GM21390 (cell line): ENCODE results near the gene PKDCC.
A peak's percentile ranks its signal among the peaks of the same experiment; 100 is the strongest.

Experiments used
- ATAC-seq: cut with Tn5 transposase; IDR thresholded peaks from one replicate; pipeline ENCODE4 v1.9.1; 2021; ENCODE audit not compliant: unreplicated experiment

Gene PKDCC

DNA sequence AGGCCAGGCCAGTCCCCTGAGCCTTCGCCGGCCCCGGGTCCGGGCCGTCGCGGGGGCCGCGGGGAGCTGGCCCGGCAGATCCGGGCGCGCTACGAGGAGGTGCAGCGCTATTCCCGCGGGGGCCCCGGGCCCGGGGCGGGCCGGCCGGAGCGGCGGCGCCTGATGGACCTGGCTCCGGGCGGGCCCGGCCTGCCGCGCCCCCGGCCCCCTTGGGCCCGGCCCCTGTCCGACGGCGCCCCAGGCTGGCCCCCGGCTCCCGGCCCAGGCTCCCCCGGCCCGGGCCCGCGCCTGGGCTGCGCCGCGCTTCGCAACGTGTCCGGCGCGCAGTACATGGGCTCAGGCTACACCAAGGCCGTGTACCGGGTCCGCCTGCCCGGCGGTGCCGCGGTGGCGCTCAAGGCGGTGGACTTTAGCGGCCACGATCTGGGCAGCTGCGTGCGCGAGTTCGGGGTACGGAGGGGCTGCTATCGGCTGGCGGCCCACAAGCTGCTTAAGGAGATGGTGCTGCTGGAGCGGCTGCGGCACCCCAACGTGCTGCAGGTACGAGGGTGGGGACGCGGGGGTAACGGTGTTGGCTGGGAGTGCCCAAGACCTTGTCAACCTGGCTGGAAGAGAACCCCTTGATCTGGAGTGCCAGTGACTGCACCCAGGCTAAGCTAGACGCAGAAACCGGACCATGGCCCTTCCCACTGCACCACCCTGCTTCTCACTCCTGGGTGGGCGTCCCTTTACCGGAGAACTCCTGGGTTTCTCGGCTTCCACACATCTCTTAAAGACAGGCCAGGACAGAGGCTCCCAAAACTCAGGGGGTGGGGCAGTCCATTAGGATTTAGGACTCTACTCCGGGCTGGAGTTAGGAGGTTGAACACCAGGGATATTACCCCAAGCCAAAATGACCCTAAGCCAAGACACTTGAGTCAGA is 739 bp downstream of the PKDCC start:
- ATAC-seq = peak; percentile 22

GRCh38 chr2:42049221-42050009 is 1.6 kb downstream of the PKDCC start:
- ATAC-seq = no peak

DNA sequence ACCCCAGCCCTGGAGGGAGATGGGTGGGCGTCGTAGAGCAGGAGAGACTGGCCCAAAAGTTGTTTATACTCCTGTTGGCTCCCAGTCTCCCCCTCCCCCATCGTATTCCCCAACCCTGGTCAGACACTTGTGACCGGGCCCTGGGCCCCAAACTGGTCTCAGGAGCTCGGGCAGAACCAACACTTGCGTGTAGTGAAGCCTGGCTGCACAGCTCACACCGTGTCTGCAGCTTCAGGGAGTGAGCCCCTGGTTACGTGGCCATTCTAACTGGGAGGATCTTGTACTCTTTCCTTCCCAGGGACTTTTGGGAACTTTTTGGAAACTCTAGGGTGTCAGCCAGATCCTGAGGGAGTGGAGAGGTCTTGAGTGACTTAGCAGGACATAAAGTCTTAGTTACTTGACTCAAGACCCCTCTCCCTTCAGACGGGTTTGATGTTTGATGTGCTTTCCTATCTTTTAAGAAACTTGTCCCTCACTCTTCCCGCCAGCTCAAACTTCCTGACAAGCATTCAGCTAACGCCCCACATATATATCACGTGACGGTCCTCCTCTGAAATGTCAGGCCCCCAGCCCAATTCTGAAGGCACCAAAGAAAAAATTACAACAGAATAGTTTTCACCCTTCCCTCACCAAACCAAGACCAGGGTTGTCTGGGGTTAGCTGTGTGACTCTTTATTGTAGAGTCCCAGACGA is 2.3 kb downstream of the PKDCC start:
- ATAC-seq = no peak

- no peak for ATAC-seq
Measured at GRCh38 chr2:42050703-42051542, 3.1 kb downstream of the PKDCC start.

DNA sequence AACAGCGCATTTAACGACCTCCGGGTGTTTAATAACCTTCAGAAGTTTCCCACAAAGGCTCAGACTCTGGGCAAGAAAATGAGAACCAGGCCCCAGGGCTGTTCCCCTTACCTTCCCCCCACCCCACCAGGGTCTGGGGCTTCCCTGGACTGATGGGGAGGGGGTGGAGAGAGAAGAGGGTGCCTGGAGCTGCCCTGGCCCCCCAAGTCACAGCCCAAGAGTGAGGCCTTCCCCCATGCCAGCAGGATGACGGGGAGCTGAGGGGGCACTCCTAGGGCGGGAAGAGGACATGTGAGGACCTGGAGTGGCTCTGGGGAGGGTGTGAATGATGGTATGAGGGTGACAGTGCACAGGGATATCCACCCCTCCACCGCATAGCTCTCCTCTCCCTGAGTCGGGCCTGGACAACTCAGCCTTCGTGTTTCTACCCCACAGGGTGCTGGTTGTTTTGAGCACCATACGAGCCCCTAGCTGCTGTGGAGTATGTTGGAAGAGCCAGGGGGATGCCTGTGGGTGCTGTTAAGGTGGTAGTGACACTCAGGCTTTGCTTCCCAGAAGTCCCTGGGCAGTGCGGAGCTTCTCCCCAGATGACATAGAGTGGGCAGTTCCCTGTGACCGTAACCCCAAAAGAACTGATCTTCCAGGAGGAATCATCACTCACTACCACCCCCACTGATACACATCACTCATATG is 3.9 kb downstream of the PKDCC start:
- ATAC-seq = no peak

DNA sequence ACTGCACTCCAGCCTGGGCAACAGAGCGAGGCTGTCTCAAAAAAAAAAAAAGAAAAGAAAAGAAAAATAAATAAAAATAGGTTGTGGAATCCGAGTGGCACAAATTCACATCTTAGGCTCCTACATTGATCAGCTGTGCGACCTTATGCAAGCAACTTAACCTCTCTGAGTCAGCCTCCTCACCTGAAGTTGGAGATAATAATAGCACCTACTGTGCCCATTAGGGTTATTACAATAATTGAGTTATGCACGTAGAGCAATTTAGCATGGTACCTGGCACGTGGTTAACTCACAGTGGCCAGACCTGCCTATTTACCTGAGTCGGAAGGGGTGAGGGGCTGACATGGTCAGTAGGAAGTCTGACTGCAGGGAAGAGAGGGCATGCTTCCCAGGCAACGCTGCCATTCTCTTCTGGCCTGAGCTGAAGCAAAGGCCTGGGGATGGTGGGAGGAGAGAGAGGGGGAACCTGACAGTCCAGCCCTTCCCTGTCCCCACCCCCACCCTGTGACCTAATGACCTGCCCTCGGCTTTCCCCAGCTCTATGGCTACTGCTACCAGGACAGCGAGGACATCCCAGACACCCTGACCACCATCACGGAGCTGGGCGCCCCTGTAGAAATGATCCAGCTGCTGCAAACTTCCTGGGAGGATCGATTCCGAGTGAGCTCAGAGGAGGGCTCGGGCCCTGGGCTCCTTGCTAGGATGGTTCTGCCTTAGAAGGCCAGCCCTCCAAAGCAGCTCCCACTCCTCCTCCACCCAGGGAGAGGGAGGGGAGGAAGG is 5.1 kb downstream of the PKDCC start:
- no peak for ATAC-seq

GRCh38 chr2:42053482-42053790 is 5.6 kb downstream of the PKDCC start:
- no peak for ATAC-seq

DNA sequence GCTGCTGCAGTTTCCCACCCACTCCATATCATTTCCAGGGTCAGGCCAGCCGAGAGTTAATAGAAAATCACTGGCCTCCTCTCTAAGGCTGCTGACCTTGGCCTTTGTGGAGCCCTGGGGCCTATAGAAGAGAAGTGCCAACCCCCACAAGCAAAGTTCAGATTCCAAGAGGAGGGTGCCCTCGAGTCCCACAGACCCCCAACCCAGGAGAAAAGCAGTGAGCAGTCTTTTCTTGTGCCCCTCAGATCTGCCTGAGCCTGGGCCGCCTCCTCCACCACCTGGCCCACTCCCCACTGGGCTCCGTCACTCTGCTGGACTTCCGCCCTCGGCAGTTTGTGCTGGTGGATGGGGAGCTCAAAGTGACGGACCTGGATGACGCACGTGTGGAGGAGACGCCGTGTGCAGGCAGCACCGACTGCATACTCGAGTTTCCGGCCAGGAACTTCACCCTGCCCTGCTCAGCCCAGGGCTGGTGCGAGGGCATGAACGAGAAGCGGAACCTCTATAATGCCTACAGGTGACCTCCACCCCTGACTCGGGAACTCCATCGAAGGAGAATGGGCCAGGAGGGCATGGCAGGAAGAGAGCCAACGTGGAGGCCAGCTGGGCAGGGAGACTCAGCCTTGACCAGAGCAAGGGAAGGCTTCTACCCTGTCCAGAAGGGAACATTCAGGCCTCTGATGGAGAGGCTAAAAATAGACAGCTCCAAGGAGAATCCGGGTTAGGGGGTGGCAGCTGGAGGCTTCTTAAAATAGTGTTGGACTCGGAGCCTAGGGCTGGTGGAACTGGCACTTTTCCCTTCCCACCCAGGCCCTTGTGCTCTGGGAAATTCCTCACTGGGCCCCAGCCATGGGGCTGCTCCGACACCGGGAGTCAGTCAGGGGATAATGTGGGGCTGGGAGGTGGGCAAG is 6.2 kb downstream of the PKDCC start:
- ATAC-seq = no peak

DNA sequence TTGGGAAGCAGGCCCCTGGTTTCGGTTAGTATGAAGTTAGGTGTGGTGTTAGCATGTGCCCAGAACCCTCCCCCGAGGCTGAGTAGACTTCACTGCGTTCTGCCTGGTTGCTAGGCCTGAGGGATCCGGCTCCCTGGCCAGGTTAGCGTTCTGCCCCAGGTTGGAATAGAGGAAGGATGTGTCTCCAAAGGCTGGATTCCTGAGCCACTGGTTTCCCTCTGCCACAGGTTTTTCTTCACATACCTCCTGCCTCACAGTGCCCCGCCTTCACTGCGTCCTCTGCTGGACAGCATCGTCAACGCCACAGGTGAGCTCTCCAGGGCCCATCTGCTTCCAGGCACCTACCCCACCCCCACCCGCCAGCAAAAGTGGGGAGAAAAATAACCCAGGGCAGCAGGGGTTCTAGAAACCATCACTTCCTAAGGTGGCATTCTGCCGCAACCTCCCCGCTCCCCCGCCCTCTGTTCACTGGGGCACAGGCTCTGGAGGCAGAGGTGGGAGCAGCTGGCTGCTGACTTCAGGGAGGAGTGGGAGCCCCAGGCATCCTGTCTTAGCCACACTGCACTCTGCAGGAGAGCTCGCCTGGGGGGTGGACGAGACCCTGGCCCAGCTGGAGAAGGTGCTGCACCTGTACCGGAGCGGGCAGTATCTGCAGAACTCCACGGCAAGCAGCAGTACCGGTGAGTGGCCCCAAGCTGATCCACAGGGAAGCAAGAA is 7.1 kb downstream of the PKDCC start:
- ATAC-seq = no peak

GRCh38 chr2:42055573-42056514 is 8.0 kb downstream of the PKDCC start:
- ATAC-seq = no peak

GRCh38 chr2:42057159-42057901 is 9.5 kb downstream of the PKDCC start:
- no peak for ATAC-seq

DNA sequence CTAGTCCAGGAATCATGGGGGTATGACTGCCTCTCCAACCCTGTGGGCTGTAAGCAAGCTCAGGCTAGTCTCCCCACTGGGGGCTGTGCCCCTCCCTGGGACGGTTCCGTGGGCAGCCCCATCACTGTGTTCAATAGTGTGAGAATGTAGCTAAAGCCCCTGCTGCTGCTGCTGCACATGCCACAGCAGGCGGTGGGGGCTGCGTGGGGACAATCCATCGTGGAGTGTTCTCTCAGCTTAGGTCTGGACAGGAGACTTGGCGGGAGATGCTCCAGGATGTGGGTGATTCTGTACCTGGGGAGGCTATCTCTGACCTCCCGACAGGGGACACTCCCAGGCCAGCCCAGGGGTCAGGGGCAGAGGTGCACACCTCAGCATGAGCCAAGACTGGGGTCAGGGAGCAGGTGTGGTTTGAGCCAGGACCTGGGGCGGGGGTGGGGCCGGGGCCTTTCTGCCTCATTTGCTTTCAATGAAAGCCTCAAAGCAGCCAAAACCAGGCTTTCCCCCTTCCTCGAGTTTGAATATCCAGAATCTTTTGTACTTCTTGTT is 10.2 kb downstream of the PKDCC start:
- no peak for ATAC-seq

DNA sequence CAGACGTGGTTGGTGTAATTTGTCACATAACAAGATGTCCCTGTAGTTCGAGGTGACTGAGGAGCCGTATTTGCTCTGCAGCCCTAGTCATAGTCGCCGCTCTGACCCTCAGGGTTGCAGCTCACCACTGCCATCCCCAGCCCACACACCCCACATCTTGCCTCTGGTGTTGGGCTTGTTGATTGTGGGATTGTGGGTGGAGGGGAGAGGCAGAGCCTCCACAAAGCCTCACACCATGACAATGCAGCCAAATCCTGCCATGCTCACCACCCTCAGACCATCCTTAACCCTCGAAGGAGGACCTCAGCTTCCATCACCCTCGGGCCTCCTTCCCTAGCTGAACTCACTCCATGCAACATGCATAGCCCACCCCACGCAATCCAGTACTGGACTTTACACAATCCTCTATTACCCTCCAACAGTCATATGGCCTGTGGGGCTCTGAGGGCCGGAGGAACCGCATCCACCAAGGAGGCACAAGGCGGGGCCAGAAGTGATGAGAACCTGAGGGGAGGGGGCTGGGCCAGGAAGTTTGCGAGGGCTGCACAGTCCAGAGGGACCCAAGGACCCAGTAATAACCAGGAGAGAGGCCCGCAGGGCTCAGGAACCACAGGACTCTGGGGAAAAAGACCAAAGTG is 11.6 kb downstream of the PKDCC start:
- ATAC-seq = no peak

GRCh38 chr2:42060028-42060427 is 12.2 kb downstream of the PKDCC start:
- ATAC-seq = no peak
